Thyroid gland (tissue), 4 donors: Measurements from ENCODE around the gene LARP6. TPM values are rescaled to one million over a fixed set of nuclear protein-coding genes. Genes with fewer than 3 reads are reported as not detected.

ENCODE experiments used
- DNase-seq, 2 donors: peaks; one replicate each; pipeline ENCODE4 v3.0.0-alpha.2; 2019
- H3K27ac ChIP-seq, 3 donors: fragments of 200-600 bp; sonication (generic); 1 replicate in 2 of 3; 2 replicates in 1 of 3; pipeline ENCODE4 v1.5.1; 2016 to 2019; ENCODE audit warnings: mild to moderate bottlenecking in 1 of 3, moderate library complexity in 1 of 3
- H3K27me3 ChIP-seq: fragments of 200-600 bp; sonication (generic); one replicate; pipeline ENCODE4 v1.5.1; 2019
- H3K36me3 ChIP-seq, 2 donors: fragments of 200-600 bp; sonication (generic); one replicate each; pipeline ENCODE4 v1.5.1; 2016 to 2019
- H3K4me1 ChIP-seq, 2 donors: fragments of 200-600 bp; sonication (generic); one replicate each; pipeline ENCODE4 v1.5.1; 2017 to 2019
- H3K4me3 ChIP-seq, 3 donors: fragments of 200-600 bp; sonication (generic); replicated peaks in 1 of 3; 1 replicate in 2 of 3; 2 replicates in 1 of 3; pipeline ENCODE4 v1.5.1; 2016; ENCODE audit warnings: mild to moderate bottlenecking in 1 of 3
- H3K9me3 ChIP-seq: fragments of 200-600 bp; sonication (generic); one replicate; pipeline ENCODE4 v1.5.1; 2017
- CTCF ChIP-seq, 6 experiments: fragments of 200-600 bp in 3 of 6; fragments of 450-650 bp in 3 of 6; sonication (generic) in 3 of 6; IDR thresholded peaks; one replicate each; pipeline ENCODE4 v1.5.1; 2016 to 2019; ENCODE audit warnings: antibody characterized with exemption in 6 of 6, mild to moderate bottlenecking in 2 of 6, inconsistent platforms in 1 of 6, moderate library complexity in 1 of 6
- POLR2A ChIP-seq, 2 donors: fragments of 450-650 bp; IDR thresholded peaks; one replicate each; pipeline ENCODE4 v1.6.1; 2017; ENCODE audit warnings: antibody characterized with exemption in 2 of 2, mild to moderate bottlenecking in 2 of 2, moderate library complexity in 1 of 2
- WGBS, 2 donors: methylation state at CpG; one replicate each; pipeline ENCODE4 v1.1.5; 2017; 5-methylcytosine and 5-hydroxymethylcytosine counted together
- intact Hi-C: fragments of 100-400 bp; cut with DNase I; formaldehyde crosslinking; loops from one replicate; pipeline ENCODE4 v1.15.1; 2023
- total RNA-seq, 4 donors: library from RNA; depleted of rRNA; stranded (reverse); fragments of >200 nt; gene quantifications; one replicate each; pipeline ENCODE4 v1.2.3, GENCODE V29; 2016

LARP6 gene
- 100 to 1,000 TPM in 2 of 4 donors, 10 to 100 TPM in 2; 70.8 to 123 (median 92.9) TPM for total RNA-seq

GRCh38 chr15:70853973-70854665 is at the start of gene LARP6:
Gene LARP6, minus strand, starts transcription at chr15:70854157. Its CDS starts 69 bp downstream, at chr15:70854088.
- DNase-seq: peak; percentile 74 to 75
- peaks cover 20 to 40% of the 10 kb centered on the region in 2 donors for H3K4me1 ChIP-seq
- WGBS, 2 donors: 0 to 7% methylated on average over 2 to 6 of the region's 78 CpGs
- intact Hi-C loops: no loop called here
- H3K27ac ChIP-seq: peak within 1 kb of the TSS; percentile 76 to 89 (median 84)
- TF ChIP-seq POLR2A (IDR thresholded peaks at IDR 0.05): peak; percentile 26 to 93
- no peak for TF ChIP-seq CTCF (IDR thresholded peaks at IDR 0.05)
- no peaks in the 10 kb centered on the region for H3K36me3 ChIP-seq
- H3K9me3 ChIP-seq: no peaks in the 10 kb centered on the region
- peak within 1 kb of the TSS; percentile 43 to 77 (median 64) for H3K4me3 ChIP-seq
- no peaks in the 10 kb centered on the region for H3K27me3 ChIP-seq

- H3K9me3 ChIP-seq: no peaks in the 10 kb centered on the region
- 100% methylated on average over 1 of the region's 1 CpG for WGBS, 2 donors
- TF ChIP-seq CTCF (IDR thresholded peaks at IDR 0.05) (no peak), POLR2A (IDR thresholded peaks at IDR 0.05) (no peak)
- H3K4me3 ChIP-seq: no peak overlapping the region
- intact Hi-C loops: no loop called here
- H3K4me1 ChIP-seq: no peaks in the 10 kb centered on the region
- H3K36me3 ChIP-seq: no peaks in the 10 kb centered on the region
- H3K27ac ChIP-seq: no peak overlapping the region
- no peak for DNase-seq
- H3K27me3 ChIP-seq: no peaks in the 10 kb centered on the region
Observed at GRCh38 chr15:70902107-70902506, 48.1 kb upstream of the LARP6 start.

- H3K27me3 ChIP-seq: no peaks in the 10 kb centered on the region
- H3K9me3 ChIP-seq: no peaks in the 10 kb centered on the region
- peak; percentile 27 to 65 (median 54) for TF ChIP-seq CTCF (IDR thresholded peaks at IDR 0.05)
- TF ChIP-seq POLR2A (IDR thresholded peaks at IDR 0.05): no peak
- WGBS, 2 donors: 3 to 7% methylated on average over 10 of the region's 10 CpGs
- peak; percentile 42 to 51 for DNase-seq
- H3K27ac ChIP-seq: peak overlapping the region; percentile 6 to 57 (median 47)
- H3K36me3 ChIP-seq: no peaks in the 10 kb centered on the region
- peak overlapping the region; percentile 12 to 54 (median 53) for H3K4me3 ChIP-seq
- H3K4me1 ChIP-seq: peaks cover 0 to 5% of the 10 kb centered on the region in 2 donors
- intact Hi-C loops: no loop called here
Observed at GRCh38 chr15:70892912-70893560, 39.1 kb upstream of the LARP6 start.

GRCh38 chr15:70892002-70892911 is 38.3 kb upstream of the LARP6 start, which contains the start of the genes LRRC49 and THAP10:
Gene LRRC49, plus strand, starts transcription at chr15:70892826. Its CDS starts 69 bp downstream, at chr15:70892895.
Gene THAP10, minus strand, starts transcription at chr15:70892433. Its CDS starts 161 bp downstream, at chr15:70892272.
- no peak for TF ChIP-seq CTCF (IDR thresholded peaks at IDR 0.05)
- TF ChIP-seq POLR2A (IDR thresholded peaks at IDR 0.05): peak in 1 of 2 donors; percentile 38
- Histone ChIP-seq H3K27me3 (no peaks in the 10 kb centered on the region), H3K36me3 (no peaks in the 10 kb centered on the region), H3K9me3 (no peaks in the 10 kb centered on the region), H3K27ac (peak within 1 kb of the TSS; percentile 6 to 57 (median 47)), H3K4me3 (peak within 1 kb of the TSS; percentile 12 to 54 (median 53)), H3K4me1 (peaks cover 0 to 5% of the 10 kb centered on the region in 2 donors)
- DNase-seq: peak; percentile 92 to 93
- intact Hi-C loops: no loop called here
- WGBS, 2 donors: 0 to 1% methylated on average over 22 to 29 of the region's 61 CpGs
